ENCODE measurements around the gene CFAP74.
"Not testable (repeated sequence)": the region's sequence is repeated elsewhere in the genome, so short reads cannot be mapped to it uniquely, and the experiment has no call there.

Gene CFAP74

DNA sequence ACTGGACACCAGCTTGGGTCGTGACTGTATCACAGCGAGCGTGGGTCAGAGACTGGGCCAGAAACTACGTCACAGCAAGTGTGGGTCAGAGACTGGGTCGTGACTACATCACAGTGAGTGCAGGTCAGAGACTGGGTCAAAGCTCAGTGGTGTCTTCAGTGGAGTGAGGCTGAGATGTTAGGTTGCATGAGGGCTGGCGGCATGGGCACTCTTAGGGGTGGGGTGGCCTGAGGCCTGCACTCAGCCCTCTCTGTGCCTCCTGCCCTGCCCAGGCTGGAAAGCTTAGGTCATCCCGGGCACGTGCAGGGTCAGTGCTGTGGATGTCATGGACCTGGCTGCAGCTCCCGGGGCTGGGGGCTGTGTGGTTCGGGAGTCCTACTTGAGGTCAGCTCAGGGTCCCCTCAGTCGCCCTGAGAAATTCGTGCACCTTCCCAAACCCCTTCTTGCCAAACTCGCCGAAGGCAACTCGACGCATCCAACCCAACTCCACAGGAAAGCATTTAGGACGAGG lies 19.0 kb downstream of the CFAP74 start:
- no peak for DNase-seq

DNA sequence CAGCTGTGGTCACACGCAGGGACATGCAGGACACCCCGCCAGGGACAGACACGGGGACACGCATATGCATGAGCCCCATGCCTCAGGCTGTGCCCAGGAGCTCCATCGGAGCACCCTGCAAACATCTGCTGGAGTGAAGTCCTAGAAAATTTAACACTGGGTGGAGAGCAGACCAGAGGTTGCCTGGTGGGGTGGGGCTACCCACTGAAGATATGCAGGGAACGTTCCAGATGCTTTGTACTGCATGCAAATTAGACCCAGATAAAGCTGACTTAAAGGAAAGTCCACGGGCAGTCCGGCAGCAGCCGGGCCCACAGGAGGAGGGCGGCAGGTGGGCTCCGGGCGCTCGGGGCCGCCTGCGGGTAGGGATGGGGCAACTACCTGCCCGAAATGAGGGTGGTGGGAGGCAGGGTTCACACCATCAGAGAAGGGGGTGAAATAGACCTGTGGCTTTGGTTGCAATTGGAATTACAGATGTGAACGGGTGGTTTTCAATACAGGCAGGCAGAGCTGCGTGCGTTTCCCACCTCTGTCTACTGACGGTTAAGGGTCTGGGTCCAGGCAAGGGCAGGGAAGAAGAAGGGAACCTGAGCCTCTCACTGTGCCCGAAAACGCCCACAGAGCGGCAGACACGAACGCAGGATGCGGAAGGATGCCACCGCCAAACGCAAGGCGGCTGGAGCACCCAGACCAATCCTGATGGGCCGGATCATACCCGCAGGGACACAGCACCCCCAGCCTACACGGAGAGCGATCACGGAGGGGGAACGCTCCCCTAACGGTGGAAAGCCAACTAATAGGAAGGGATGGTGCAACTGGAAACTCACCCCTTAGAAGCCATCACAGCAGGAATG lies 21.0 kb downstream of the CFAP74 start:
- DNase-seq, result no peak

GRCh38 chr1:1981631-1982327 lies 21.8 kb downstream of the CFAP74 start:
- not testable (repeated sequence) for DNase-seq

GRCh38 chr1:1981142-1981500 lies 22.5 kb downstream of the CFAP74 start:
- no peak for DNase-seq

- DNase-seq, result no peak
Measured at GRCh38 chr1:1980467-1981141, 23.0 kb downstream of the CFAP74 start.

DNA sequence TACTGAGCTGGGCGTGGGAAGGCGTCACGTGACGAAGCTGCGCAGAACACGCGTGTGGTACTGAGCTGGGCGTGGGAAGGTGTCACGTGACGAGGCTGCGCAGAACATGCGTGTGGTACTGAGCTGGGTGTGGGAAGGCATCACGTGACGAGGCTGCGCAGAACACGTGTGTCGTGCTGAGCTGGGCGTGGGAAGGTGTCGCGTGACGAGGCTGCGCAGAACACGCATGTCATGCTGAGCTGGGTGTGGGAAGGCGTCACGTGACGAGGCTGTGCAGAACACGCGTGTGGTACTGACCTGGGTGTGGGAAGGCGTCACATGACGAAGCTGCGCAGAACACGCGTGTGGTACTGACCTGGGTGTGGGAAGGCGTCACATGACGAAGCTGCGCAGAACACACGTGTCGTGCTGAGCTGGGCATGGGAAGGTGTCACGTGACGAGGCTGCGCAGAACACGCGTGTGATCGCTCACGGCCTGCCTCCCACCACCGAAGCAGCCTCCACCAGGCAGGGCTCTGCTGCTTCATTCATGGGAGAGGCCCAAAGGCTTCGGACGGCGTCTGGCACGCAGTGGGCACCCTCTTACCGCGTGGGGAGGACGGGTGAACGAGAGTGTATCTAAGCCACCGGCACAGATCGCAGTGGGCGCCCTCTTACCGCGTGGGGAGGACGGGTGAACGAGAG lies 24.0 kb downstream of the CFAP74 start:
- no peak for DNase-seq

DNA sequence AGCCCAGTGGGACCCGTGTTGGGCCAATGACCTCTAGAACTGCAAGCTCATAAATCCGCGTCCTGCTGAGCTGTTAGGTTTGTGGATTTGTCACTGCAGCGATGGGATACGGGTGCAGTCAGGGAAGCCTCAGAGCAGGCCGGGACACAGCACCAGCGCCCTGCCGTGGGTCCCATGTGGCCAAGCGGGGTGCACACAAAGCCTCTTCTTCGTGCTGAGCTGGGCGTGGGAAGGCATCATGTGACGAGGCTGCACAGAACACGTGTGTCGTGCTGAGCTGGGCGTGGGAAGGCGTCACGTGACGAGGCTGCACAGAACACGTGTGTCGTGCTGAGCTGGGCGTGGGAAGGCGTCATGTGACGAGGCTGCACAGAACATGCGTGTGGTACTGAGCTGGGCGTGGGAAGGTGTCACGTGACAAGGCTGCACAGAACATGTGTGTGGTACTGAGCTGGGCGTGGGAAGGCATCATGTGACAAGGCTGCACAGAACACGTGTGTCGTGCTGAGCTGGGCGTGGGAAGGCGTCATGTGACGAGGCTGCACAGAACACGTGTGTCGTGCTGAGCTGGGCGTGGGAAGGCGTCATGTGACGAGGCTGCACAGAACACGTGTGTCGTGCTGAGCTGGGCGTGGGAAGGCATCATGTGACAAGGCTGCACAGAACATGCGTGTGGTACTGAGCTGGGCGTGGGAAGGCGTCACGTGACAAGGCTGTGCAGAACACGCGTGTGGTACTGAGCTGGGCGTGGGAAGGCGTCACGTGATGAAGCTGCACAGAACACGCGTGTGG lies 24.7 kb downstream of the CFAP74 start:
- DNase-seq, result not testable (repeated sequence)

- no peak for DNase-seq
Measured at GRCh38 chr1:1978108-1978507, 25.5 kb downstream of the CFAP74 start.

DNA sequence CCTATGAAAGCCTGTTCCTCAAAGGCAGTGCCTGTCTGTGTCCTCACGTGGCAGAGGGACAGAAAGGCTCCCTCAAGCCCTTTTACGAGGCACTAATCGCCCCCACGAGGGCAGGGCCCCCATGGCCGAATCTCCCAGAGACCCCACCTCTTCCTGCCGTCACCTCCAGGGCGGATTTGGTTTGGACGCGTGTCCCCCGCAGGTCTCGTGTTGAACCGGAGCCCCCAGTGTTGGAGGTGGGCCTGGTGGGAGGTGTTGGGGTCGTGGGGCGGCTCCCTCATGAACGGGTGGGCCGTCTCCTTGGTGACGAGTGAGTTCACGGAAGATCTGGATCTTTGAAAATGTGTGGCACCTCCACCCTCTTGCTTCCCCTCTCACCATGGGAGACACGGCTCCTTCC lies 27.6 kb downstream of the CFAP74 start:
- DNase-seq, result no peak

- no peak for DNase-seq
Measured at GRCh38 chr1:1975535-1975934, 28.1 kb downstream of the CFAP74 start.

DNA sequence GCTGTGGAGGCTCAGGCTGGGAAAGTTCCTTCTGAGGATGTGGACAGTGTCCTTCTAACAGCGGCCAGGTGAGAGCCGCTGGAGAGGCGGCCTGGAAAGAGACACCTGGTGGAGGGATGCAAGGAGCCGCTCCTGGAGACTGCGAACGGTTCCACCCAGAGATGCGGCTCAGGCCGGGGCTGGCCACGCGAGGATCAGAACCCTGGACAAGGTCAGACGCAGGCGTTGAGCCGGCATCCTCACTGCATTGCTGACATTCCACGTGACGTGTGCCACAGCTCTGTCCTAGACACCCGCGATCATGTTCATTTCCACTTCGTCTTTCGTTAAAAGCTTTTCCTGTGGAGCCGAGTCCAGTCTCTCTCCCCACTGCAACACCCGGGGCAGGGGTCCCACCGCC lies 28.8 kb downstream of the CFAP74 start:
- no peak for DNase-seq

DNA sequence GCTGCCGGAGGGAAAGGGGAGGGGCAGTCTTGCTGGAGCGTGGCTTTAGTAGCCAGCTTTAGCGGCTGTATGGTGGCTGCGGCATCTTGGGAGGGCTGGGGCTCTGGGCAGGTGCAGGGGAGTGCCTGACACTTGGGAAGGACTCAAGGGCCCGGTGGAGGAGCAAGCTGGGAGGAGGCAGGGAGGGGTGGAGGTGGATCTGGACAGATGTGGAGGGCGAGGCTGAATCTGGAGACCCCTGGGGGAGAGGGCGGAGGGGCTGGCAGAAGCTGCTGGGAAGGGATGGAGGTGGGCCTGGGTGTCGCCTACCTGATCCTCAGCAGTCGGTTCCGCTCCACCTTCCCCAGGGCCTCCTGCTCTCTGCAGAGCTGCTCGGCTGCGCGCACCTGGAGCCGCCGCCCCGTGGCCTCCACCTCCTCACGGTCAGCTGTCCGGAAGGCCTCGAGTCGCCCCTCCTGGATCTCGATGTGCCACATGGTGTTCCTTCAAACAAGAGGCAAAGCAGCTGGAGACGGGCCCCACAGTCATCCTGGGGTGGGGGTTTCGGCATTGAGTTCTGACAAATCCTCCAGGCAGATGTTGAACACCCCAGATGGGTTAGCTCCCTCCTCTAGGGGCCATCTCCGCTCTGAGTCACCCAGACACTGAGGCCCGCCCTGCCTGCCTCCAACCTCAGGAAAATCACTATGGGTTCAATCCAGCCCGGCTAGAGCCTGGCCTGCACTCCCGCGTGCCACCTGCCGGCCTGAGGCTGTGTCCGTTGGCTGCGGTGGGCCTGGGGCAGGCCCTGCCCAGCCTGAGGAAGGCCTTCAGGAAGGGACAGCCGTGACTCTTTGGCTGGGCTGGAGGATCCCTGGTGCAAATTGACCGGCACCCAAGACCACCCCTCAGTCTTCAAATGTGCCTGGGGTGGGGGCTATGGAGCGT lies 29.6 kb downstream of the CFAP74 start:
- no peak for DNase-seq

- DNase-seq, result no peak
Measured at GRCh38 chr1:1972976-1973715, 30.4 kb downstream of the CFAP74 start.

- DNase-seq, result no peak
Measured at GRCh38 chr1:1971688-1972087, 31.9 kb downstream of the CFAP74 start.

DNA sequence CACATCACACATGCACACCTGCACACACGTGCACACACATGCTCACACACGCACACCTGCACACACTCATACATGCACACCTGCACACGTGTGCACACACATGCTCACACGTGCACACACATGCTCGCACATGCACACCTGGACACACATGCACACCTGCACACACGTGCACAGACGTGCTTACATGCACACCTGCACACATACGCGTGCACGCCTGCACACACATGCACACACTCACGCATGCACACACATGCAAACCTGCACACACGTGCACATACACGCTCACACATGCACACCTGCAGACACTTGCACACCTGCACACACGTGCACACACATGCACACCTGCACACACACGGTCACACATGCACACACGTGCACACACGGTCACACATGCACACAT lies 32.6 kb downstream of the CFAP74 start:
- DNase-seq, result no peak

GRCh38 chr1:1969953-1970716 lies 33.5 kb downstream of the CFAP74 start:
- DNase-seq, result no peak

DNA sequence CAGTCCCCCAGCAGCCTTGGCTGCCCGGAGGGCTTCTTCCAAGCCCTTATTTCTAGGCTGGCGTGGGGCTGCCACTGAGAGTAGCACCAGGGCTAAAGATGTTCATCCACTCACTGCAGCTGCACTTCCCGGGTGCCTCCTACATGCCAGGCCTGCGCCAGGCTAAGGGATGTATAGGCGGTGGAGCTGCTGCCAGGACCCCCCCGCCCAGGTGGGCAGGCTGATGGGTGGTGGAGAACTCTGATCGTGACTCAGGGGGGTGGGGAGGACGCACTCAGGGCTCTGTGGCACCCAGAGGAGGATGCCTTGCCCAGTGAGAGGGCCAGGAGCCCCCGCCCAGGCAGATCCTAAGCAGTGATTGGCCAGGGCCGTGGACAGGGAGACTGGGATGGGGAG lies 34.1 kb downstream of the CFAP74 start:
- DNase-seq, result no peak

DNA sequence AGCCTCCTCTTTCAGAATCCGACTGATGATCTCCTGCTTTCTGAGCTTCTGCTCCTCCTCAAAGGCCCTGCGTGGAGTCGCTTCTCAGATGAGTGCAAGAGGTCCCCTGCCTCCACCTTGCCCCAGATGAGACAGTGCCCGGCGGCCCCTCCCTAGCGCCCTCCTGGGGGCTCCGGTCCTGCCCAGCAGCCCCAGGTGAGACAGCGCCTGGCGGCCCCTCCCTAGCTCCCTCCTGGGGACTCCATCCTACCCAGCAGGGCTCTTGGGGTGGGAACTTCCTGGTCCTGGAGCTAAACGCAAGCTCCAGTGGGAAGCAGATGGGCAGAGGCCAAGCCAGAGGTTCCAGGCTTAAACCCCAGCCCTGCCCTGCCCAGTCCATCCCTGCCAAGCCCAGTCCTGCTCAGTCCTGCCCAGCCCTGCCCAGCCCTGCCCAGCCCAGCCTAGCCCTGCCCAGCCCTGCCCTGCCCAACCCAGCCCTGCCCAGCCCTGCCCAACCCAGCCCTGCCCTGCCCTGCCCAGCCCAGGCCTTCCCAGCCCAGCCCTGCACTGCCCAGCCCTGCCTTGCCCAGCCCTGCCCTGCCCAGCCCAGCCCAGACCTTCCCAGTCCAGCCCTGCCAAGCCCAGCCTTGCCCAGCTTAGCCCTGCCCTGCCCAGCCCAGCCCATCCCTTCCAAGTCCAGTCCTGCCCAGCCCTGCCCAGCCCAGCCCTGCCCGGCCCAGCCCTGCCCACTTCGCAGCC lies 34.6 kb downstream of the CFAP74 start:
- DNase-seq, result no peak

DNA sequence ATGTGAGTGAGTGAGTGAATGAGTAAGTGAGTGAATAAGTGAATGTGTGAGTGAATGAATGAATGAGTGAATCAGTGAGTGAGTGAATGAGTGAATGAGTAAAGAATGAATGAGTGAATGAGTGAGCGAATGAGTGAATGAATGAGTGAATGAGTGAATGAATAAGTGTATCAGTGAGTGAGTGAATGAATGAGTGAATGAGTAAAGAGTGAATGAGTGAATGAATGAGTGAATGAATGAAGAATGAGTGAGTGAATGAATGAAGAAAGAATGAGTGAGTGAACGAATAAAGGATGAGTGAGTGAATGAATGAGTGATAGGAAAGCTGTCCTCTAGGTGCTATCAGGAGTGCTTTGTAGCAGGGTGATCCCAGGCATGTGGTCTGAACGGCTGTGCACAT lies 35.7 kb downstream of the CFAP74 start:
- no peak for DNase-seq

All from NCI-H2107 (cell line).